H9 (cell line): ENCODE results near the gene SLC17A9. TPM values are rescaled to one million over a fixed set of nuclear protein-coding genes. Genes with fewer than 3 reads are reported as not detected.

ENCODE experiments used
- DNase-seq: peaks from one replicate; pipeline ENCODE4 v3.0.0-alpha.2; 2017
- H2AFZ ChIP-seq: one replicate; pipeline ENCODE4 v1.6.1; 2013; ENCODE audit warnings: mild to moderate bottlenecking, low read length, control low read depth, moderate library complexity
- H2AK5ac ChIP-seq: 2 replicates; pipeline ENCODE4 v1.6.1; 2013; ENCODE audit warnings: low read length, control low read depth, mixed read lengths; ENCODE audit not compliant: insufficient read length
- H2BK120ac ChIP-seq: one replicate; pipeline ENCODE4 v1.6.1; 2013; ENCODE audit warnings: low read depth, mild to moderate bottlenecking, low read length, control low read depth, inconsistent platforms; ENCODE audit not compliant: poor library complexity, severe bottlenecking
- H2BK12ac ChIP-seq: 2 replicates; pipeline ENCODE4 v1.6.1; 2013; ENCODE audit warnings: low read length, control low read depth, mixed read lengths, low read depth; ENCODE audit not compliant: insufficient read length
- H2BK15ac ChIP-seq: 2 replicates; pipeline ENCODE4 v1.6.1; 2013; ENCODE audit warnings: low read depth, low read length, control low read depth
- H2BK20ac ChIP-seq: one replicate; pipeline ENCODE4 v1.6.1; 2013; ENCODE audit warnings: low read depth, mild to moderate bottlenecking, low read length, control low read depth, inconsistent platforms; ENCODE audit not compliant: poor library complexity, severe bottlenecking
- H2BK5ac ChIP-seq: 2 replicates; pipeline ENCODE4 v1.6.1; 2013; ENCODE audit warnings: low read length, control low read depth, mixed read lengths; ENCODE audit not compliant: insufficient read length
- H3K14ac ChIP-seq: 2 replicates; pipeline ENCODE4 v1.6.1; 2013; ENCODE audit warnings: low read length, control low read depth; ENCODE audit not compliant: insufficient read depth
- H3K18ac ChIP-seq: 2 replicates; pipeline ENCODE4 v1.6.1; 2013; ENCODE audit warnings: low read depth, mild to moderate bottlenecking, mixed read lengths, low read length, control low read depth; ENCODE audit not compliant: insufficient read length
- H3K23ac ChIP-seq: 2 replicates; pipeline ENCODE4 v1.6.1; 2013; ENCODE audit warnings: low read length, control low read depth, mixed read lengths, low read depth; ENCODE audit not compliant: insufficient read length
- H3K23me2 ChIP-seq: 2 replicates; pipeline ENCODE4 v1.6.1; 2013; ENCODE audit warnings: low read depth, mild to moderate bottlenecking, mixed read lengths, low read length, control low read depth; ENCODE audit not compliant: insufficient read length, poor library complexity, severe bottlenecking
- H3K27ac ChIP-seq: 2 replicates; pipeline ENCODE4 v1.5.1; 2013; ENCODE audit warnings: low read length, control low read depth, mixed read lengths, low read depth; ENCODE audit not compliant: insufficient read length
- H3K27me3 ChIP-seq: 2 replicates; pipeline ENCODE4 v1.6.1; 2013; ENCODE audit warnings: low read length, control low read depth, inconsistent platforms; ENCODE audit not compliant: insufficient read depth
- H3K4ac ChIP-seq: 2 replicates; pipeline ENCODE4 v1.6.1; 2013; ENCODE audit warnings: low read depth, mild to moderate bottlenecking, control low read depth, inconsistent platforms, low read length, moderate library complexity
- H3K4me1 ChIP-seq: 2 replicates; pipeline ENCODE4 v1.6.1; 2013; ENCODE audit warnings: low read length, control low read depth, inconsistent platforms; ENCODE audit not compliant: insufficient read depth
- H3K4me2 ChIP-seq: 2 replicates; pipeline ENCODE4 v1.6.1; 2013; ENCODE audit warnings: low read length, control low read depth, mixed read lengths; ENCODE audit not compliant: insufficient read length, insufficient read depth
- H3K56ac ChIP-seq: 2 replicates; pipeline ENCODE4 v1.6.1; 2013; ENCODE audit warnings: low read depth, mild to moderate bottlenecking, mixed read lengths, low read length, control low read depth; ENCODE audit not compliant: insufficient read length
- H3K79me1 ChIP-seq: 2 replicates; pipeline ENCODE4 v1.6.1; 2013; ENCODE audit warnings: low read depth, mild to moderate bottlenecking, moderate library complexity, low read length, control low read depth, inconsistent platforms; ENCODE audit not compliant: insufficient read depth, poor library complexity, severe bottlenecking
- H3K79me2 ChIP-seq: 2 replicates; pipeline ENCODE4 v1.6.1; 2013; ENCODE audit warnings: low read length, control low read depth, inconsistent platforms; ENCODE audit not compliant: insufficient read depth
- H3K9ac ChIP-seq: 2 replicates; pipeline ENCODE4 v1.6.1; 2013; ENCODE audit warnings: low read length, control low read depth, mixed read lengths; ENCODE audit not compliant: insufficient read length; ENCODE audit errors: extremely low read depth
- H3K9me3 ChIP-seq: one replicate; pipeline ENCODE4 v1.6.1; 2013; ENCODE audit warnings: low read depth, low read length, inconsistent platforms; ENCODE audit not compliant: control insufficient read depth
- H3T11ph ChIP-seq: one replicate; pipeline ENCODE4 v1.6.1; 2013; ENCODE audit warnings: mild to moderate bottlenecking, low read length, control low read depth, inconsistent platforms
- H4K20me1 ChIP-seq: one replicate; pipeline ENCODE4 v1.6.1; 2013; ENCODE audit not compliant: control insufficient read depth, insufficient read length, insufficient read depth
- H4K5ac ChIP-seq: 2 replicates; pipeline ENCODE4 v1.6.1; 2013; ENCODE audit warnings: low read depth, mild to moderate bottlenecking, mixed read lengths, low read length, control low read depth; ENCODE audit not compliant: insufficient read length
- H4K8ac ChIP-seq: replicated peaks from 2 replicates; pipeline ENCODE4 v1.6.1; 2013; ENCODE audit warnings: low read length, control low read depth, mixed read lengths, low read depth; ENCODE audit not compliant: insufficient read length
- H4K91ac ChIP-seq: 2 replicates; pipeline ENCODE4 v1.6.1; 2013; ENCODE audit warnings: low read depth, mild to moderate bottlenecking, moderate library complexity, mixed read lengths, low read length, control low read depth; ENCODE audit not compliant: insufficient read length
- H3K27ac Mint-ChIP-seq, 3 experiments: 2 replicates in 2 of 3; 3 replicates in 1 of 3; pipeline ENCODE4 v1.8.0; 2020 to 2021; ENCODE audit warnings: mixed read lengths in 3 of 3, mild to moderate bottlenecking in 1 of 3, moderate library complexity in 1 of 3
- H3K27me3 Mint-ChIP-seq: 2 replicates; pipeline ENCODE4 v1.8.0; 2021; ENCODE audit warnings: low read depth, mild to moderate bottlenecking, moderate library complexity, mixed read lengths
- H3K36me3 Mint-ChIP-seq, 3 experiments: 2 replicates in 2 of 3; 3 replicates in 1 of 3; pipeline ENCODE4 v1.8.0; 2020 to 2021; ENCODE audit warnings: low read depth in 3 of 3, mixed read lengths in 3 of 3; ENCODE audit not compliant: insufficient read depth in 1 of 3
- H3K4me1 Mint-ChIP-seq, 2 experiments: 2 replicates each; pipeline ENCODE4 v1.8.0; 2020; ENCODE audit warnings: mixed read lengths in 2 of 2
- H3K4me3 Mint-ChIP-seq, 2 experiments: 2 replicates in 1 of 2; 3 replicates in 1 of 2; pipeline ENCODE4 v1.8.0; 2020 to 2021; ENCODE audit warnings: mild to moderate bottlenecking in 2 of 2, mixed read lengths in 2 of 2, moderate library complexity in 1 of 2
- H3K9me3 Mint-ChIP-seq, 2 experiments: 2 replicates in 1 of 2; 3 replicates in 1 of 2; pipeline ENCODE4 v1.8.0; 2020; ENCODE audit warnings: mild to moderate bottlenecking in 2 of 2, mixed read lengths in 2 of 2, moderate library complexity in 1 of 2
- WGBS: extraction: QIAGEN DNeasy Blood & Tissue Kit; methylation state at CpG from one replicate; pipeline ENCODE4 v1.1.7; 2013; ENCODE audit warnings: missing lambda C conversion rate, low lambda C conversion rate, mixed read lengths; ENCODE audit not compliant: insufficient read length; ENCODE audit errors: extremely low coverage; 5-methylcytosine and 5-hydroxymethylcytosine counted together
- total RNA-seq: library from RNA; stranded (reverse); gene quantifications from 2 replicates; pipeline ENCODE4 v1.2.1, GENCODE V29; 2021
- TF ChIP-seq, protein P1 (sequence below): fragments of 200-600 bp; sonication (generic); conservative IDR thresholded peaks from 3 replicates; pipeline ENCODE4 v1.8.0; 2021; ENCODE audit warnings: antibody characterized with exemption, mild to moderate bottlenecking

Gene SLC17A9
- total RNA-seq, 1 experiment from 2014 or later = 20.9 TPM

DNA sequence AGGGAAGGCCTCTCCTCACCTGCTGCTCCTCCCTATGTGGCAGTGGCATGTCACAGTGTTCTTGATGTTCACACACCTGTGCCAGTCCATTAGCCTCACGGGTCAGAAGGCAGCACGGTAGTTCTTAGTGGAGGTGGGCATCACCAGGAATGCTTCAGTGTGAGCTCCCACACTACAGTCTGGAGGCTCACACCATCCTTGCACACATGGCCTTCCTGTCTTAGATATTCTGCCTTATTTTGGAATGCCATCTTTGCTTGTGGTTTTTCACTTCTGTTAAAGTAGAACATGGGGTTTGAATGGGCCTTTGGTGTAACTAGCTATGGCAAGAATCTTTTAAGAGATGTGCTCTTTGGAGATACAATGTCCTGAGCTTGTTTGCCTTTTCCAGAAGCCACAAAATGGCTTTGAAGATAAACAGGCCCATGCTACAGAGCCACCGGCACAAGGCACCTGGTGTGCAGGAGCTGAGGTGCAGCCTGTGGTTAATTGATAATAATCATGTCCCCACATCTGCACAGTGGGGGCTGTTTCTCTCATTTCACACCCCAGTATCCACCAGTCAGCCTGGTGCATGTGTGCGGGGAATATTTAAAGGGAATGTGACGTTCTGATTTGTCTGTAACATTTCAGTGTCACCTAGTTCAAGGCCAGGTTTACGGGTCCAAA, 3.2 kb upstream of the SLC17A9 start:
- H3K27ac Mint-ChIP-seq = 0 out of 7 replicates have a peak overlapping the region, but pooled peaks of 1 of the 3 experiments have one; percentile 38
- no peak overlapping the region for H3K27ac ChIP-seq
- H3K36me3 Mint-ChIP-seq = peaks cover 32 to 66% (median 59%) of the 10 kb centered on the region in 3 experiments; a peak in 6 of 7 replicates
- no peak overlapping the region for H3K4me3 Mint-ChIP-seq
- no peak overlapping the region for H2BK20ac ChIP-seq
- peaks cover 3% of the 10 kb centered on the region for H3K4me1 ChIP-seq
- no CpG with 5 or more reads among the region's 6 CpGs for WGBS
- no peak overlapping the region for H3K9ac ChIP-seq
- no peak overlapping the region for H4K91ac ChIP-seq
- H3K4me2 ChIP-seq = no peak overlapping the region
- no peak overlapping the region for H2BK12ac ChIP-seq
- H3K27me3 ChIP-seq = no peaks in the 10 kb centered on the region
- H3K4ac ChIP-seq = no peak overlapping the region
- no peaks in the 10 kb centered on the region for H3K9me3 ChIP-seq
- peaks cover 11 to 19% of the 10 kb centered on the region in 2 experiments for H3K4me1 Mint-ChIP-seq
- H3T11ph ChIP-seq = no peak overlapping the region
- H4K8ac ChIP-seq = no peak overlapping the region
- no peak overlapping the region for H2BK120ac ChIP-seq
- no peaks in the 10 kb centered on the region for H3K9me3 Mint-ChIP-seq
- no peak overlapping the region for H3K18ac ChIP-seq
- TF ChIP-seq, protein P1, sequence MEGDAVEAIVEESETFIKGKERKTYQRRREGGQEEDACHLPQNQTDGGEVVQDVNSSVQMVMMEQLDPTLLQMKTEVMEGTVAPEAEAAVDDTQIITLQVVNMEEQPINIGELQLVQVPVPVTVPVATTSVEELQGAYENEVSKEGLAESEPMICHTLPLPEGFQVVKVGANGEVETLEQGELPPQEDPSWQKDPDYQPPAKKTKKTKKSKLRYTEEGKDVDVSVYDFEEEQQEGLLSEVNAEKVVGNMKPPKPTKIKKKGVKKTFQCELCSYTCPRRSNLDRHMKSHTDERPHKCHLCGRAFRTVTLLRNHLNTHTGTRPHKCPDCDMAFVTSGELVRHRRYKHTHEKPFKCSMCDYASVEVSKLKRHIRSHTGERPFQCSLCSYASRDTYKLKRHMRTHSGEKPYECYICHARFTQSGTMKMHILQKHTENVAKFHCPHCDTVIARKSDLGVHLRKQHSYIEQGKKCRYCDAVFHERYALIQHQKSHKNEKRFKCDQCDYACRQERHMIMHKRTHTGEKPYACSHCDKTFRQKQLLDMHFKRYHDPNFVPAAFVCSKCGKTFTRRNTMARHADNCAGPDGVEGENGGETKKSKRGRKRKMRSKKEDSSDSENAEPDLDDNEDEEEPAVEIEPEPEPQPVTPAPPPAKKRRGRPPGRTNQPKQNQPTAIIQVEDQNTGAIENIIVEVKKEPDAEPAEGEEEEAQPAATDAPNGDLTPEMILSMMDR = no peak
- H3K14ac ChIP-seq = no peak overlapping the region
- H3K56ac ChIP-seq = no peak overlapping the region
- H3K27me3 Mint-ChIP-seq = no peaks in the 10 kb centered on the region; the same call in 1 of the 2 replicates
- no peaks in the 10 kb centered on the region for H4K20me1 ChIP-seq
- no peak overlapping the region for H2BK5ac ChIP-seq
- no peak overlapping the region for H2AFZ ChIP-seq
- no peak overlapping the region for H4K5ac ChIP-seq
- H3K79me1 ChIP-seq = no peaks in the 10 kb centered on the region
- DNase-seq = no peak
- no peak overlapping the region for H2BK15ac ChIP-seq
- no peak overlapping the region for H2AK5ac ChIP-seq
- no peak overlapping the region for H3K23ac ChIP-seq
- H3K23me2 ChIP-seq = peaks cover 10% of the 10 kb centered on the region
- no peaks in the 10 kb centered on the region; the same call in 1 of the 2 replicates for H3K79me2 ChIP-seq
